Activated CD8-positive, alpha-beta memory T cell treated with anti-CD3 and anti-CD28 coated beads, Interleukin-2, amount 50 U/mL, for 4 hours (primary cell): ENCODE results near the gene RICTOR.
"Not testable (repeated sequence)": the region's sequence is repeated elsewhere in the genome, so short reads cannot be mapped to it uniquely, and the experiment has no call there.

Source experiments
- DNase-seq: peaks from one replicate; pipeline ENCODE4 v3.0.0-alpha.2; 2020

The RICTOR gene

GRCh38 chr5:39055027-39055767, 19.0 kb downstream of the RICTOR start:
- DNase-seq, result no peak

GRCh38 chr5:39053189-39053588, 21.0 kb downstream of the RICTOR start:
- no peak for DNase-seq

GRCh38 chr5:39052141-39052540, 22.1 kb downstream of the RICTOR start:
- no peak for DNase-seq

GRCh38 chr5:39049315-39049714, 24.9 kb downstream of the RICTOR start:
- no peak for DNase-seq

GRCh38 chr5:39040875-39041274, 33.3 kb downstream of the RICTOR start:
- DNase-seq, result no peak

GRCh38 chr5:39034493-39034892, 39.7 kb downstream of the RICTOR start:
- DNase-seq, result not testable (repeated sequence)

- DNase-seq, result no peak
Measured at GRCh38 chr5:39031041-39031440, 43.2 kb downstream of the RICTOR start.

- DNase-seq, result no peak
Measured at GRCh38 chr5:39025456-39025855, 48.7 kb downstream of the RICTOR start.

- DNase-seq, result no peak
Measured at GRCh38 chr5:39024884-39025283, 49.3 kb downstream of the RICTOR start.

GRCh38 chr5:39024005-39024404, 50.2 kb downstream of the RICTOR start:
- no peak for DNase-seq

GRCh38 chr5:39023121-39023520, 51.1 kb downstream of the RICTOR start:
- no peak for DNase-seq

GRCh38 chr5:39022151-39022550, 52.0 kb downstream of the RICTOR start:
- DNase-seq, result no peak

- no peak for DNase-seq
Measured at GRCh38 chr5:39021413-39021812, 52.8 kb downstream of the RICTOR start.

- no peak for DNase-seq
Measured at GRCh38 chr5:39020458-39020857, 53.7 kb downstream of the RICTOR start.

GRCh38 chr5:39019254-39019653, 54.9 kb downstream of the RICTOR start:
- no peak for DNase-seq

GRCh38 chr5:39017504-39017903, 56.7 kb downstream of the RICTOR start:
- no peak for DNase-seq

- no peak for DNase-seq
Measured at GRCh38 chr5:39016587-39017275, 57.5 kb downstream of the RICTOR start.

- DNase-seq, result no peak
Measured at GRCh38 chr5:39015743-39016586, 58.2 kb downstream of the RICTOR start.

- DNase-seq, result no peak
Measured at GRCh38 chr5:39014561-39014960, 59.6 kb downstream of the RICTOR start.

GRCh38 chr5:39013938-39014337, 60.3 kb downstream of the RICTOR start:
- no peak for DNase-seq

- not testable (repeated sequence) for DNase-seq
Measured at GRCh38 chr5:39010958-39011357, 63.2 kb downstream of the RICTOR start.

GRCh38 chr5:39009981-39010380, 64.2 kb downstream of the RICTOR start:
- no peak for DNase-seq

GRCh38 chr5:39009280-39009679, 64.9 kb downstream of the RICTOR start:
- no peak for DNase-seq

GRCh38 chr5:39006650-39007049, 67.5 kb downstream of the RICTOR start:
- no peak for DNase-seq
